GM12878 (cell line): ENCODE data around the gene MYOM1. TPM values are rescaled to one million over a fixed set of nuclear protein-coding genes. Genes with fewer than 3 reads are reported as not detected.

ENCODE experiments used
- ATAC-seq: fragments of 200-7000 bp; cut with Tn5 transposase; 3 replicates; pipeline ENCODE4 v1.9.1; 2020; ENCODE audit warnings: mild to moderate bottlenecking, moderate library complexity
- BruUV-seq: library from RNA; stranded (reverse); fragments of 400-500 nt; replicated peaks from 2 replicates; lab custom pipeline; 2021; lab: Mats Ljungman, UMichigan
- CTCF ChIA-PET: fragments of 300-600 bp; sonication (Branson Sonifier 250); formaldehyde crosslinking; extraction: SDS; loops from one replicate; lab custom pipeline; 2021; ENCODE audit warnings: inconsistent platforms; lab: Yijun Ruan, JAX
- POLR2A ChIA-PET: fragments of 350-600 bp; formaldehyde crosslinking; extraction: SDS; loops from one replicate; lab custom pipeline; 2021; ENCODE audit warnings: inconsistent platforms; lab: Charles Lee
- RAD21 ChIA-PET: fragments of 300-600 bp; sonication (Branson Sonifier 250); formaldehyde crosslinking; loops from one replicate; lab custom pipeline; 2023; ENCODE audit warnings: antibody characterized with exemption; ENCODE audit not compliant: unreplicated experiment; lab: Charles Lee
- SMC1A ChIA-PET: fragments of 300-600 bp; sonication (Branson Sonifier 250); formaldehyde crosslinking; loops from one replicate; lab custom pipeline; 2023; ENCODE audit not compliant: unreplicated experiment, uncharacterized antibody; lab: Charles Lee
- DNase-seq: peaks from one replicate; pipeline ENCODE4 v3.0.0-alpha.2; 2011; ENCODE audit warnings: low read depth, low spot score
- FAIRE-seq: peaks from 3 replicates; lab custom pipeline; 2011; peaks lifted over from hg19 to GRCh38; lab: Jason Lieb, UNC
- H2AFZ ChIP-seq: 2 replicates; pipeline ENCODE4 v1.6.0; 2011; ENCODE audit warnings: low read depth, low read length, control low read depth; ENCODE audit not compliant: control insufficient read depth
- H3K27ac ChIP-seq: 2 replicates; pipeline ENCODE4 v1.5.1; 2011; ENCODE audit warnings: control low read depth; ENCODE audit not compliant: control insufficient read depth, insufficient read depth
- H3K27me3 ChIP-seq, 2 experiments: replicated peaks in 1 of 2; 2 replicates each; pipeline versions ENCODE4 v1.6.0 to v1.6.1; 2011; ENCODE audit warnings: low read length in 1 of 2; ENCODE audit not compliant: control insufficient read depth in 2 of 2, insufficient read depth in 2 of 2
- H3K36me3 ChIP-seq, 2 experiments: 2 replicates each; pipeline ENCODE4 v1.5.1; 2011; ENCODE audit warnings: low read length in 1 of 2; ENCODE audit not compliant: control insufficient read depth in 2 of 2, insufficient read depth in 2 of 2
- H3K4me1 ChIP-seq: 2 replicates; pipeline ENCODE4 v1.6.1; 2011; ENCODE audit warnings: mild to moderate bottlenecking, low read length, moderate library complexity, mixed read lengths; ENCODE audit not compliant: control insufficient read depth, insufficient read depth
- H3K4me2 ChIP-seq: 2 replicates; pipeline ENCODE4 v1.6.0; 2011; ENCODE audit warnings: control low read depth; ENCODE audit not compliant: control insufficient read depth, insufficient read depth
- H3K4me3 ChIP-seq: fragments of 200-600 bp; sonication (generic); 2 replicates; pipeline ENCODE4 v1.5.1; 2016
- H3K79me2 ChIP-seq: 2 replicates; pipeline ENCODE4 v1.6.0; 2011; ENCODE audit warnings: low read length; ENCODE audit not compliant: control insufficient read depth, insufficient read depth
- H3K9ac ChIP-seq: 2 replicates; pipeline ENCODE4 v1.8.0; 2011; ENCODE audit warnings: low read length, control low read depth, mixed read lengths; ENCODE audit not compliant: control insufficient read depth, insufficient read depth
- H3K9me3 ChIP-seq: replicated peaks from 3 replicates; pipeline ENCODE4 v1.5.1; 2011; ENCODE audit warnings: mild to moderate bottlenecking, low read length; ENCODE audit not compliant: control insufficient read depth, insufficient read depth
- H4K20me1 ChIP-seq: 2 replicates; pipeline ENCODE4 v1.6.0; 2011; ENCODE audit not compliant: control insufficient read depth, insufficient read depth
- CHD1 ChIP-seq: IDR thresholded peaks from 2 replicates; pipeline ENCODE4 v1.6.1; 2012; ENCODE audit warnings: low read depth, low read length, improper control_type of control experiment
- FOXM1 ChIP-seq: IDR thresholded peaks from 2 replicates; pipeline ENCODE4 v1.6.1; 2012; ENCODE audit warnings: low read depth, mild to moderate bottlenecking, inconsistent platforms, low read length, moderate library complexity
- HCFC1 ChIP-seq: fragments of 150-350 bp; IDR thresholded peaks from 2 replicates; pipeline ENCODE4 v1.6.1; 2014; ENCODE audit warnings: low read length
- IRF4 ChIP-seq: IDR thresholded peaks from 2 replicates; pipeline ENCODE4 v1.6.1; 2011; ENCODE audit warnings: low read depth, low read length
- NR2F1 ChIP-seq: fragments of 450-650 bp; conservative IDR thresholded peaks from 2 replicates; pipeline ENCODE4 v1.6.1; 2017; ENCODE audit warnings: mild to moderate bottlenecking
- RAD51 ChIP-seq: fragments of 450-650 bp; IDR thresholded peaks from 2 replicates; pipeline ENCODE4 v1.6.1; 2016; ENCODE audit warnings: moderate library complexity, mild to moderate bottlenecking, inconsistent platforms
- SREBF1 ChIP-seq: IDR thresholded peaks from 2 replicates; pipeline ENCODE4 v1.6.1; 2012; ENCODE audit warnings: mild to moderate bottlenecking, low read length
- SUPT20H ChIP-seq: IDR thresholded peaks from 2 replicates; pipeline ENCODE4 v1.6.1; 2011; ENCODE audit warnings: low read depth, mild to moderate bottlenecking, low read length, moderate library complexity, borderline replicate concordance; ENCODE audit not compliant: control insufficient read depth
- YBX1 ChIP-seq: fragments of 450-650 bp; IDR thresholded peaks from 2 replicates; pipeline ENCODE4 v1.6.1; 2016; ENCODE audit warnings: antibody characterized with exemption
- ZNF24 ChIP-seq: fragments of 450-650 bp; IDR thresholded peaks from 2 replicates; pipeline ENCODE4 v1.6.1; 2017; ENCODE audit warnings: antibody characterized with exemption, mild to moderate bottlenecking
- WGBS: methylation state at CpG from one replicate; pipeline ENCODE4 v1.1.6; 2016; ENCODE audit warnings: low lambda C conversion rate; ENCODE audit not compliant: insufficient replicate concordance, insufficient coverage; ENCODE audit errors: missing lambda C conversion rate; 5-methylcytosine and 5-hydroxymethylcytosine counted together
- in situ Hi-C: fragments of 300-500 bp; cut with MboI; formaldehyde crosslinking; loops from 9 replicates; pipeline ENCODE4 v1.14.3; 2018; ENCODE audit warnings: mixed read lengths
- intact Hi-C: fragments of 100-400 bp; cut with micrococcal nuclease; formaldehyde crosslinking; loops from one replicate; pipeline ENCODE4 v1.14.2; 2022; ENCODE audit not compliant: unreplicated experiment
- polyA plus RNA-seq, 11 experiments: library from polyadenylated mRNA; depleted of rRNA in 4 of 11; unstranded in 6 of 11; stranded (reverse) in 5 of 11; fragments of >200 nt; fragmentation: Nextera tagmentation in 4 of 11; fragmentation: Illumina TruSeq in 1 of 11; extraction: Ambion mirVana in 4 of 11; extraction: Trizol in 1 of 11; gene quantifications; 1 replicate in 1 of 11; 2 replicates in 10 of 11; pipeline versions ENCODE4 v1.2.1 to v1.2.3, GENCODE V29; 2011 to 2016; ENCODE audit warnings: inconsistent platforms in 2 of 11, missing spikeins in 2 of 11, low read depth in 1 of 11
- total RNA-seq, 4 experiments: library from RNA; depleted of rRNA in 3 of 4; stranded (reverse); fragments of >200 nt in 3 of 4; fragmentation: Illumina TruSeq in 1 of 4; extraction: Trizol in 1 of 4; gene quantifications; 2 replicates each; pipeline versions ENCODE4 v1.2.1 to v1.2.3, GENCODE V29; 2013 to 2021

The MYOM1 gene
- total and polyA plus RNA-seq, 10 of the 15 experiments (the other 5 are each of a cell fraction or from before 2014, with no cell fraction given): 0.06 to 1.0 (median 0.57) TPM

- no peaks in the 10 kb centered on the region for H3K36me3 ChIP-seq
- in situ Hi-C loops: no loop called here
- no peaks in the 10 kb centered on the region for H4K20me1 ChIP-seq
- RAD21 ChIA-PET: no interaction called here
- H3K27ac ChIP-seq: no peak overlapping the region
- no peak overlapping the region for H2AFZ ChIP-seq
- POLR2A ChIA-PET: no interaction called here
- SMC1A ChIA-PET: interaction anchor here (1.2 kb wide), 1 partner anchor 8 kb away, joined by 4 read pairs; no protein-coding TSS in a partner anchor
- no peaks in the 10 kb centered on the region for H3K79me2 ChIP-seq
- no peak overlapping the region for H3K9ac ChIP-seq
- TF ChIP-seq SREBF1 (no peak), SUPT20H (no peak), NR2F1 (0 out of 2 replicates have a peak, but pooled peaks have one; percentile 25)
- FAIRE-seq (no peak), ATAC-seq (no peak), DNase-seq (no peak)
- H3K27me3 ChIP-seq: no peaks in the 10 kb centered on the region
- no peak overlapping the region for H3K4me2 ChIP-seq
- CTCF ChIA-PET: interaction anchor here (0.7 to 1.9 kb wide), 5 partner anchors 9 to 103 kb away, joined by 3 to 7 read pairs (median 5); no protein-coding TSS in a partner anchor
- intact Hi-C loops: no loop called here
- H3K4me3 ChIP-seq: no peak overlapping the region
- 0% methylated on average over 1 of the region's 1 CpG for WGBS
- BruUV-seq: no TSS peak
- no peaks in the 10 kb centered on the region for H3K9me3 ChIP-seq
- peaks cover 6% of the 10 kb centered on the region for H3K4me1 ChIP-seq
These were observed 122.7 kb downstream of the MYOM1 start for GRCh38 chr18:3097082-3097481.

GRCh38 chr18:3095921-3096320 lies 123.8 kb downstream of the MYOM1 start:
- no peak overlapping the region for H3K4me3 ChIP-seq
- FAIRE-seq (no peak), DNase-seq (no peak), ATAC-seq (no peak)
- H3K4me1 ChIP-seq: peaks cover 6% of the 10 kb centered on the region
- H3K27ac ChIP-seq: no peak overlapping the region
- no peaks in the 10 kb centered on the region for H3K79me2 ChIP-seq
- H3K9me3 ChIP-seq: no peaks in the 10 kb centered on the region
- intact Hi-C loops (no loop called here), in situ Hi-C loops (no loop called here)
- POLR2A ChIA-PET: no interaction called here
- WGBS: 95% methylated on average over 5 of the region's 5 CpGs
- H3K27me3 ChIP-seq: no peaks in the 10 kb centered on the region
- CTCF ChIA-PET: interaction anchor here (1.0 to 1.8 kb wide), 2 partner anchors 56 to 149 kb away, joined by 3 to 6 read pairs; no protein-coding TSS in a partner anchor
- no TSS peak for BruUV-seq
- no peak overlapping the region for H3K9ac ChIP-seq
- no peaks in the 10 kb centered on the region for H3K36me3 ChIP-seq
- RAD21 ChIA-PET: interaction anchor here (0.5 kb wide), 1 partner anchor 8 kb away, joined by 3 read pairs; no protein-coding TSS in a partner anchor
- H4K20me1 ChIP-seq: no peaks in the 10 kb centered on the region
- TF ChIP-seq CHD1 (no peak), RAD51 (no peak), YBX1 (no peak), IRF4 (no peak), ZNF24 (no peak), FOXM1 (no peak), HCFC1 (no peak)
- no peak overlapping the region for H3K4me2 ChIP-seq
- H2AFZ ChIP-seq: no peak overlapping the region
- SMC1A ChIA-PET: interaction anchor here (1.0 to 1.2 kb wide), 2 partner anchors 9 to 35 kb away, joined by 3 to 4 read pairs; no protein-coding TSS in a partner anchor
